Effector memory CD4-positive, alpha-beta T cell (primary cell): ENCODE measurements around the gene INAFM1.

Experiments
- DNase-seq, 3 donors: peaks; one replicate each; pipeline ENCODE4 v3.0.0-alpha.2; 2020
- H3K27ac ChIP-seq: 2 replicates; pipeline ENCODE4 v1.7.0; 2013; ENCODE audit warnings: mild to moderate bottlenecking, low read length, moderate library complexity; ENCODE audit not compliant: insufficient read depth, poor library complexity, severe bottlenecking
- H3K27me3 ChIP-seq: replicated peaks from 2 replicates; pipeline ENCODE4 v1.7.0; 2013; ENCODE audit warnings: mild to moderate bottlenecking, low read length; ENCODE audit not compliant: insufficient read depth, control insufficient read depth, poor library complexity, severe bottlenecking
- H3K36me3 ChIP-seq: 2 replicates; pipeline ENCODE4 v1.7.0; 2013; ENCODE audit warnings: mild to moderate bottlenecking, low read length, moderate library complexity; ENCODE audit not compliant: control insufficient read depth, insufficient read depth
- H3K4me1 ChIP-seq: 2 replicates; pipeline ENCODE4 v1.7.0; 2013; ENCODE audit warnings: low read length, mild to moderate bottlenecking; ENCODE audit not compliant: control insufficient read depth, insufficient read depth, poor library complexity, severe bottlenecking
- H3K4me3 ChIP-seq: 2 replicates; pipeline ENCODE4 v1.7.0; 2013; ENCODE audit warnings: low read length, low read depth, mild to moderate bottlenecking; ENCODE audit not compliant: insufficient read depth, poor library complexity, severe bottlenecking
- H3K9me3 ChIP-seq: 2 replicates; pipeline ENCODE4 v1.7.0; 2013; ENCODE audit warnings: mild to moderate bottlenecking, low read length, moderate library complexity; ENCODE audit not compliant: control insufficient read depth

Gene INAFM1

DNA sequence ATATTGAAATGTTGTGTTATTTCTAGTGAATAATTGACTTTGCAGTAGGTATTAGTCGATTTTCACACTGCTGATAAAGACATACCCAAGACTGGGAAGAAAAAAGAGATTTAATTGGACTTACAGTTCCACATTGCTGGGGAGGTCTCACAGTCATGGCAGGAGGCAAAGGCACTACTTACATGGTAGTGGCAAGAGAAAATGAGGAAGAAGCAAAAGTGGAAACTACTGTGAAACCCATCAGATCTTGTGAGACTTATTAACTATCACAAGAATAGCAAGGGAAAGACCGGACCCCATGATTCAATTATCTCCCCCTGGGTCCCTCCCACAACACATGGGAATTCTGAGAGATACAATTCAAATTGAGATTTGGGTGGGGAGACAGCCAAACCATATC is 47.4 kb downstream of the INAFM1 start:
- peaks cover 2% of the 10 kb centered on the region for H3K27me3 ChIP-seq
- no peaks in the 10 kb centered on the region for H3K9me3 ChIP-seq
- H3K4me3 ChIP-seq: no peak overlapping the region
- H3K4me1 ChIP-seq: no peaks in the 10 kb centered on the region
- H3K36me3 ChIP-seq: no peaks in the 10 kb centered on the region
- H3K27ac ChIP-seq: no peak overlapping the region
- DNase-seq: no peak

- no peak for DNase-seq
- Histone ChIP-seq H3K4me1 (no peaks in the 10 kb centered on the region), H3K27ac (no peak overlapping the region), H3K36me3 (no peaks in the 10 kb centered on the region), H3K27me3 (no peaks in the 10 kb centered on the region), H3K9me3 (no peaks in the 10 kb centered on the region), H3K4me3 (no peak overlapping the region)
Measured at GRCh38 chr19:47323409-47323808, 48.7 kb downstream of the INAFM1 start.

DNA sequence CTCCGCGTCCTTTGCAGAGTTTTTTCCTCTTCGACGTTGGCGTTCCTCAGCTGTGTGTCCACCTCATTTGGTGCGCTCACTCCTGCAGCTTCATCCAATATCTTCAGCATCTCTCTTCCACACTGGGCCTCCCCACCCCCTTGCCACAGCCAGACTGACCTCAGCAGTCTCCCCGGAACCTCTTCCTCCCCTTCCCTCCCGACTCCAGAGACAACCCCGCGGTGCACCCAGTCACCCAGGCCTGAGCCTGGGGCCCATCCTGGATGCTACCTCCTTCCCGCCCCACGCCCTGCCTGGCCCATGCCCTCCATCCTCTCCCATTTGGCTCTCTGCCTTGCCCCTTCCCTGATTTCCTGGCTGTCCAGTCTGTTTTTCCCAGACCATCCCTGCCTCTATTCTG is 49.2 kb downstream of the INAFM1 start:
- H3K4me1 ChIP-seq: no peaks in the 10 kb centered on the region
- no peaks in the 10 kb centered on the region for H3K36me3 ChIP-seq
- no peak overlapping the region for H3K27ac ChIP-seq
- no peak overlapping the region for H3K4me3 ChIP-seq
- H3K9me3 ChIP-seq: no peaks in the 10 kb centered on the region
- DNase-seq: no peak
- no peaks in the 10 kb centered on the region for H3K27me3 ChIP-seq

DNA sequence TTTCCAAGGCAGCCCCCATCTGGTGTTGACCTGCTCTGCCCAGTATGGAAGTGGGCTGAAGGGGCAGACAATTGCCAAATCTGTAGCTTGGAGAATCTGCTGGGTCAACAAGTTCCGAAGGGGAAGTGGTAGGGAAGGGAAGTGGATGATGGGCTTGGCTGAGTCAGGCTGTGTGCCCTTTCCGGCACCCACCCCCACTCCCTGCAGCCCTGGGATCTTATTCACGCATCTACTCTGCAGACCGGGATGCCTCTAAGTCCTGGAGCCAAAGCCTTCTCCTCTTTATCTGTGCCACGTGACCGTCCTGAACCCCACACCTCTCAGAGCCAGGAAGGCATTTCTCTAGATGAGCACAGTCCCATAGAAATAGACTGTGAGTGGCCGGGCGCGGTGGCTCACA is 49.8 kb downstream of the INAFM1 start:
- Histone ChIP-seq H3K4me1 (no peaks in the 10 kb centered on the region), H3K9me3 (no peaks in the 10 kb centered on the region), H3K27ac (no peak overlapping the region), H3K4me3 (no peak overlapping the region), H3K36me3 (no peaks in the 10 kb centered on the region), H3K27me3 (no peaks in the 10 kb centered on the region)
- no peak for DNase-seq
